ENCODE data around the gene ZNF248.

GRCh38 chr10:37856881-37857286 lies 526 bp downstream of the ZNF248 start:
- TF ChIP-seq, protein P1, sequence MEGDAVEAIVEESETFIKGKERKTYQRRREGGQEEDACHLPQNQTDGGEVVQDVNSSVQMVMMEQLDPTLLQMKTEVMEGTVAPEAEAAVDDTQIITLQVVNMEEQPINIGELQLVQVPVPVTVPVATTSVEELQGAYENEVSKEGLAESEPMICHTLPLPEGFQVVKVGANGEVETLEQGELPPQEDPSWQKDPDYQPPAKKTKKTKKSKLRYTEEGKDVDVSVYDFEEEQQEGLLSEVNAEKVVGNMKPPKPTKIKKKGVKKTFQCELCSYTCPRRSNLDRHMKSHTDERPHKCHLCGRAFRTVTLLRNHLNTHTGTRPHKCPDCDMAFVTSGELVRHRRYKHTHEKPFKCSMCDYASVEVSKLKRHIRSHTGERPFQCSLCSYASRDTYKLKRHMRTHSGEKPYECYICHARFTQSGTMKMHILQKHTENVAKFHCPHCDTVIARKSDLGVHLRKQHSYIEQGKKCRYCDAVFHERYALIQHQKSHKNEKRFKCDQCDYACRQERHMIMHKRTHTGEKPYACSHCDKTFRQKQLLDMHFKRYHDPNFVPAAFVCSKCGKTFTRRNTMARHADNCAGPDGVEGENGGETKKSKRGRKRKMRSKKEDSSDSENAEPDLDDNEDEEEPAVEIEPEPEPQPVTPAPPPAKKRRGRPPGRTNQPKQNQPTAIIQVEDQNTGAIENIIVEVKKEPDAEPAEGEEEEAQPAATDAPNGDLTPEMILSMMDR (IDR thresholded peaks at IDR 0.05; ENCODE audit: insufficient read depth, low read depth, low read length) = no peak
- no peak for TF ChIP-seq EZH2 (IDR thresholded peaks at IDR 0.05; ENCODE audit: insufficient read depth, low read length)

All from astrocyte (in vitro differentiated cells and primary cell).